HG02973 (cell line): ENCODE measurements around the gene ETFB.
A peak's percentile ranks its signal among the peaks of the same experiment; 100 is the strongest.

Source experiments
- ATAC-seq: cut with Tn5 transposase; IDR thresholded peaks from one replicate; pipeline ENCODE4 v1.9.1; 2021; ENCODE audit warnings: moderate library complexity; ENCODE audit not compliant: unreplicated experiment

The ETFB gene

GRCh38 chr19:51354103-51354741, 12.0 kb downstream of the ETFB start:
- ATAC-seq: no peak

DNA sequence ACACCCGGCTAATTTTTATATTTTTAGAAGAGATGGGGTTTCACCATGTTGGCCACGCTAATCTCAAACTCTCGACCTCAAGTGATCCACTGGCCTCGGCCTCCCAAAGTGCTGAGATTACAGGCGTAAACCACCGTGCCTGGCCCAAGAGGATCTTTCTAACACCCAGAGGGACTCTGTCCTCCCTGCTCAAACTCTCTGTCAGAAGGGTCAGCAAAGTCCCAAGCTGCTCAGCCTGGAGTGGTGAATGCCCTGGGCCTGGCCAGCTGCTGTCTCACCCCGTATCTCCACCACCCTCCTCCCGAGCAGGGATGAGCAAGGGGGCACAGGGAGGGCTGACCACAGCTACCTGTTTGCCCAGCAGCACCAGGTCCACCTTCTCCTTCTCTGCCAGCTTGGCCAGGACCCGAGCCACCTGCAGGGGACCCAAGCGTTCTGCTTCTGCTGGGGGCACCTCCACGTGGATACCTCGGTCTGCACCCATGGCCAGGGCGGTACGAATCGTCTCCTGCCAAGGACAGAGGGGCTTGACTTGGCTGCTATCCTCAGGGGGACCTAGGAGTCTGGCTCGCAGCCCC, 13.3 kb downstream of the ETFB start:
- ATAC-seq: no peak

DNA sequence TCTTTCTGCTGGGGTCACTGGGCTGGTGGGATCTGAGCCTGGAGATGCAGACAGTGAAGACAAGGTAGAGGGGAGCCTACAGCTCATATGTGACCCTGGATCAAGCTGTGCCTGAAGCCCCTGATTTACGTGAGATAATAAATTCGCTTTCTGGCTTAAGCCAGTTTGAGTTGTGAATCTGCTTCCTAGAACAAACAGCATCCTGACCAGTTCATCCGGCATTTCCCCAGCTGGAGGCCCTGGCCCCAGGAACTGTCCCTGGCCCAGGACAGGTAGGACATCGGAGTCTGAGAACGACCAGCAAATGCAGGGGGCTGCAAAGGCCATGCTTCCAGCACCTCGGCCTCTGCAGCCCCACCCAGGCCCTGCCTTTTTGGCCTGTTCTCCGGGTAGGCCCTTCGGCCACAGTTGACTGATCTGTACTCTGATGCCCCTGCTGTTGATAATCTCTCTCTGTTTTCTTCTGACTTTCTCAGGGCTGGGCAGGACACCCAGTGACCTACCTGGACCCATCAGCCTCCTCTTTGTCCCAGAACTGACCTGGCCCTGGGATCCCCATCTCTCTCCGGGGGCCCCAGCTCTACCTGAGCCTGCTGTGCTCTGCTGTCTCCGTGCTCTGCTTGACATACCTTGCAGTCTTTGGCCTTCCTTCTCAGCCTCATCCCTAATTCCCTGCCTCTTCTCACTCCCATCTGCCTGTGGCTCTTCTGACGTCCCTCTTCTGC, 14.8 kb downstream of the ETFB start:
- ATAC-seq: no peak

DNA sequence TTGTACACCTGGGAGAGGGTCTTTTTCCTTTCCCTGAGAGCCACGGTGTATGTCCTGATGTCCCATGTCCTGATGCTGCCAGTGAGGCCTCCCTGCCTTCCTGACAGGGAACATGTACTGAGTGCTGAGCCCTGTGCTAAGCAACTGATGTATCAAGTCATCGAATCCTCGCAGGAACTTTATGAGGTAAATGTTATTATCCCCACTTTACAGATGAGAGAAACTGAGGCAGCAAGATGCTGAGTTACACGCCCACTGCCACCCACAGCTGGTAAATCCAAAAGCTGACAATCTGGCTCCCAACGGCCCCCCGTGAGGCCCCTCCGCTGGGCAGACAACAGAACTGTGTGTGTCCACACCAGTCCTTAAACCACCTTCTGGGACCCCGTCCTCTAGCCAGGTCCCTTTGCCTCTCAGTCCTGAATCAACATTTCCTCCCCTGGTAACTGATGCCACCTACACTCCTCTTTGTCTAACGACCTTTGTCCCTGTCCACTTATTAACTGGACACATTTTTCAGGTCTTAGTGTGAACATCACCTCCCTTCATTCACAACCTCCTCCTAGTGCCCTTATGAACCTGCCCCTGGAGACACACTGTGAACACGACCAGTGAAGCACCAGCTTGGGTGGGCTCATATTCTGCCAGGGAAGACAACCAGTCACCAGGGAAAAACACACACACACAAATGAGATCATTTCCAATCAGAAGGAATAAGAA, 18.8 kb downstream of the ETFB start:
- ATAC-seq: no peak

- no peak for ATAC-seq
Measured at GRCh38 chr19:51346742-51347141, 19.4 kb downstream of the ETFB start.

DNA sequence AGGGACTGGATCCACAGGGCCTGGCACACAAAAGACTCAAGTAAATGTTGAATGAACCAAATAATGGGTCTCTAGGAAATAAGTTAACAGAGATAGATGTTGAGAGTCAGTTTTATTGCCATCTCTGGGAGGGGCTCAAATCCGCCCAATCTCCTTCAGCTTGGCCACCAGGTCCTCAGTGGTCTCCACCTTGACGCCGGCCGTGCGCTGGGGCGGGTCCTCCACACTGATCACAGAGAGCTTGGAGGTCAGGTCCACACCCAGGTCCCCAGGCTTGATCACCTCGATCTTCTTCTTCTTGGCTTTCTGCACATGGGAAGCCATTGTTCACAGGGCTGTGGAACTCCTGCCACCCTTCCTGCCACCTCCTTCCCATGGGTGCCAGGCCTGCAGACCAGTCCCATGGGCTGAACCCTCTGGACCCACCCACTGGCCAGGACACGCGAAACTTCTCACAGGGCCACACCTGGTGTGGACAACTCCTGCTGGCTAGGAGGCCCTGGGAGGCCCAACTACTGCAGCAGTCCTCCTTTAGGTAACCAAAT, 21.0 kb downstream of the ETFB start:
- ATAC-seq: no peak

GRCh38 chr19:51342631-51343569, 23.3 kb downstream of the ETFB start:
- no peak for ATAC-seq

- ATAC-seq: no peak
Measured at GRCh38 chr19:51341976-51342580, 24.1 kb downstream of the ETFB start, which contains the start of gene VSIG10L. Gene VSIG10L, minus strand, starts transcription at chr19:51342139. Its CDS starts 15 bp downstream, at chr19:51342124.

DNA sequence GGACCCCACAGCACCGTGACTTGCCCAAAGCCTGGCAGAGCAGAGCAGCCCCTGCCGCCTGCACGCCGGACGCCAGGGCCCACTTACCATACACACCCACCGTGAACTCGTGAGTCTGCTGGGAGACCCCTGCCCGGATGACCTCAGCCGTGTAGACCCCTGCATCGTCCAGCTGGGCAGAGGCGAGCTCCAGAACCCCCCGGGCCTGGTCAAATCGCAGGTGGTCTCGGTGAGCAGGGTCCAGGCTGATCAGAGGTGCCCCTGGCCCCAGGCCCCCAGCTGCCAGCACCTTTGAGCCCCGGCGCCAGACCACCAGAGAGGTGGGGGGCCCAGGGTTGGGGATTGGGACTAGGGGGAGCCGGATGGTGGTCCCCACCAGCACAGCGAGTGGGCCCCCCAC, 25.1 kb downstream of the ETFB start:
- ATAC-seq: no peak

GRCh38 chr19:51339687-51340656, 26.2 kb downstream of the ETFB start:
- ATAC-seq: peak; percentile 39

DNA sequence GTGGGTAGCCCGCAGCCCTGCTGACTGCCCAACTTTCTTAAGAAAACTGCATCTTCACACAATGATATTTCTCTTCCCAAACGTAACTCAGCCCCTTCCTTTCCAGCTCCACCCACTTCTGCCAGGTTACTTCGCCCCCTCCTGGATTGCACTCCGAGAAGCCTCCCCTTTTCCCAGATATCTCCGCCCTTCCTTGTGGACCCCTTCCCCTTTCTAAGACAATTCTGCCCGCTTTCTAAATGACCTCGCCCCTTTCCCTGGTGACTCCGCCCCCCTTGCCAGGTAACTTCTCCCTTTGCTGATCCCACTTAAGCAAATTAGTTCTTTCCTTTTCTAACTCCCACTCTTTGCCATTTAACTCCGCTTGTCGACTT, 26.9 kb downstream of the ETFB start:
- peak; percentile 1 for ATAC-seq

DNA sequence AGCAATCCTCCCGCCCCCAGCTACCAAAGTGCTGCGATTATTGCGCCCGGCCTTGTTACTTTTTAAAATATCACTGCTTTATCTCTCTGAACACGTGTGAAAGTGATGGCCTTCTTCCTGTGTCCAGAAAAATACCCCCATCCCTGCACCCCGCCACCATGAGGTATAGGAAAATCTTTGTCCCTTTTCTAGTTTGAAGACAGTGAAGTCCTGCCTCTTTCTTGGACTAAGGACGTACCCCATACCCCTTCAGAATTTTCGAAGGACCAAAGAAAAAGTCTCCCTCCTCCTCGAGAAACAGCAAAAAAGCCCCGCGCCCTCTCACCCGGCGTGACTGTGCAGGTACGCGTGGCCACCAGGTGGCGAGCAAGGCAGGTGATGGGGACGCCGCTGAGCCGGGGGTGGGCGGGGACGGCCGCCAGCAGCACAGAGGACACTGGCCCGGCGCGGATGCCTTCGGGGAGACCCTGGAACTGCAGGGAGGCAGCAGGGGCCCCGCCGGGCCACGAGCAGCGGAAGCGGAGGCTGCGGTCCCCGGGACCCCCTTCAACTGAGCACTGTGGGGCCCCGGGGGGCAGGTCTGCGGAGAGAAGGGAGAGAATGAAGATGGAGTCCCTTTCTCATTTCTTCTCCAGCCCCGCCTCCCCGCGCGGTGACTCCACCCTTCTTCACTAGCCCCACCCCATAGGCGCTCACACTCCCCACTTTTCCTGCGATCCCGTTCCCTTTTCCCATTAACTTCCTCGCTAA, 27.4 kb downstream of the ETFB start:
- ATAC-seq: peak; percentile 63

- no peak for ATAC-seq
Measured at GRCh38 chr19:51337861-51338562, 28.2 kb downstream of the ETFB start.

- ATAC-seq: no peak
Measured at GRCh38 chr19:51337141-51337860, 28.9 kb downstream of the ETFB start.

DNA sequence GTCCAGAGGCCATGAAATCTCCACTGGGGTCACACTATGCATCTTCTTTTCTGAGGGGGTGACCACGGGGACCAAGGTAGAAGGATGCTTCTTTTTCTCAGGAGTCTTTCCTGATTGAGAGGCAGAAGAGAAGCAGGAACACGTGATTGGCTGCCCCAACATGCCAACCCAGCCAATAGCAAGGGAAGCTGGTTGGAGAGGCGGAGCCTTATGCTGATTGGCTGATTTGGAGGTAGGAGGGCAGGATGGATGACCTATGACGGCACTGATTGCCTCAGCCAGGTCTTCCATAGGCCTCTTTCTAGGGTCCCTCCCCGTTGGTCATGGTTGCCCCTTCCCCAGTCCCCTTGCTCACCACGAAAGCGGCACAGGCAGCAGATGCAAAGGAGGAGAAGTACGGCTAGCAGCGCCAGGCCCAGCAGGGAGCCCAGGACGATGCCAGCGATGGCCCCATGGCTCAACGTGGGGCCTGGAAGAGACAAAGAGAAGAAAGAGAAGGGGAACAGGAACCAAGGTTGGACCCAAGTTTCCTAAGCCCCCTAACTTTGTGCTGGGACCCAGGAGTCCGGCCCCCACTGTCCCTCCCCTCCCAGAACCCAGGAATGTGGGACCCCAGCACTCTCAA, 32.2 kb downstream of the ETFB start:
- ATAC-seq: no peak

- no peak for ATAC-seq
Measured at GRCh38 chr19:51331716-51332115, 34.5 kb downstream of the ETFB start.
